Mucosa of descending colon (tissue), 3 donors: ENCODE measurements around the gene FAM240B. TPM values are rescaled to one million over a fixed set of nuclear protein-coding genes. Genes with fewer than 3 reads are reported as not detected.

Source experiments
- ATAC-seq: fragments of 200-7000 bp; cut with Tn5 transposase; one replicate; pipeline ENCODE4 v1.9.1; 2020; ENCODE audit warnings: mild to moderate bottlenecking, moderate library complexity
- DNase-seq, 3 donors: peaks; one replicate each; pipeline ENCODE4 v3.0.0-alpha.2; 2020
- H3K36me3 ChIP-seq: fragments of 200-600 bp; one replicate; pipeline ENCODE4 v1.8.0; 2021; ENCODE audit warnings: low read depth, mild to moderate bottlenecking
- H3K4me1 ChIP-seq: fragments of 200-600 bp; one replicate; pipeline ENCODE4 v1.8.0; 2021; ENCODE audit warnings: low read depth, mild to moderate bottlenecking
- H3K4me3 ChIP-seq: fragments of 200-600 bp; one replicate; pipeline ENCODE4 v1.8.0; 2021; ENCODE audit warnings: mild to moderate bottlenecking
- H3K9me3 ChIP-seq: fragments of 200-600 bp; one replicate; pipeline ENCODE4 v1.8.0; 2021; ENCODE audit warnings: mild to moderate bottlenecking
- CTCF ChIP-seq: fragments of 200-600 bp; IDR thresholded peaks from one replicate; pipeline ENCODE4 v1.8.0; 2022; ENCODE audit warnings: antibody characterized with exemption, mild to moderate bottlenecking
- intact Hi-C, 2 donors: fragments of 100-400 bp; cut with DNase I in 1 of 2; cut with micrococcal nuclease in 1 of 2; formaldehyde crosslinking; loops; one replicate each; pipeline versions ENCODE4 v1.11.0 to v1.11.1; 2022; cut with DNase I, micrococcal nuclease
- total RNA-seq, 3 donors: library from RNA; stranded (reverse); fragmentation: NEBNext Ultra II Directional in 2 of 3; extraction: Animal tissue kit (Norgen Biotek cat#: 25700) in 2 of 3; gene quantifications; one replicate each; pipeline versions ENCODE4 v1.2.1 to v1.2.4, GENCODE V29; 2021 to 2023
- donor health status: DM: no; HTN: no; CAD: no; lungs with moderate emphysema.
- donor health status: DM: no; HTN: no; CAD: no.
- donor health status: DM: no; HTN: yes; CAD: no.

The FAM240B gene
- total RNA-seq, 3 donors from 2014 or later = not detected

GRCh38 chr9:38670542-38671371 lies 49.2 kb downstream of the FAM240B start:
- H3K9me3 ChIP-seq = no peaks in the 10 kb centered on the region
- intact Hi-C loops = no loop called here
- no peak for DNase-seq

GRCh38 chr9:38668791-38669466 lies 51.0 kb downstream of the FAM240B start:
- H3K36me3 ChIP-seq = no peaks in the 10 kb centered on the region
- TF ChIP-seq CTCF = no peak
- H3K4me1 ChIP-seq = peaks cover 8% of the 10 kb centered on the region
- intact Hi-C loops = no loop called here
- H3K9me3 ChIP-seq = no peaks in the 10 kb centered on the region
- ATAC-seq = no peak
- no peak overlapping the region for H3K4me3 ChIP-seq
- no peak for DNase-seq

More at GRCh38 chr9:38670542-38671371, 49.2 kb downstream of the FAM240B start:
- Histone ChIP-seq H3K4me1 (peaks cover 8% of the 10 kb centered on the region), H3K4me3 (no peak overlapping the region), H3K36me3 (no peaks in the 10 kb centered on the region)
- no peak for ATAC-seq
- no peak for TF ChIP-seq CTCF

GRCh38 chr9:38662763-38663593 lies 57.0 kb downstream of the FAM240B start:
- TF ChIP-seq CTCF = no peak
- no peak for ATAC-seq
- intact Hi-C loops = no loop called here

GRCh38 chr9:38659538-38659937 lies 60.4 kb downstream of the FAM240B start:
- no peak for DNase-seq
- ATAC-seq = no peak
- Histone ChIP-seq H3K36me3 (no peaks in the 10 kb centered on the region), H3K9me3 (no peaks in the 10 kb centered on the region), H3K4me1 (no peaks in the 10 kb centered on the region), H3K4me3 (no peak overlapping the region)
- intact Hi-C loops = no loop called here
- no peak for TF ChIP-seq CTCF

More at GRCh38 chr9:38662763-38663593, 57.0 kb downstream of the FAM240B start:
- no peak overlapping the region for H3K4me3 ChIP-seq
- H3K9me3 ChIP-seq = no peaks in the 10 kb centered on the region
- H3K4me1 ChIP-seq = no peaks in the 10 kb centered on the region
- H3K36me3 ChIP-seq = no peaks in the 10 kb centered on the region
- DNase-seq = no peak

GRCh38 chr9:38656896-38657295 lies 63.0 kb downstream of the FAM240B start:
- Histone ChIP-seq H3K36me3 (no peaks in the 10 kb centered on the region), H3K4me1 (no peaks in the 10 kb centered on the region), H3K9me3 (no peaks in the 10 kb centered on the region), H3K4me3 (no peak overlapping the region)
- intact Hi-C loops = no loop called here
- no peak for TF ChIP-seq CTCF
- ATAC-seq (no peak), DNase-seq (no peak)
